ENCODE data around the gene CARNS1. TPM values are rescaled to one million over a fixed set of nuclear protein-coding genes. Genes with fewer than 3 reads are reported as not detected.

CARNS1 gene
- total and polyA plus RNA-seq, 10 of the 15 experiments (the other 5 are each of a cell fraction or from before 2014, with no cell fraction given), result 0.02 to 0.14 (median 0.10) TPM; not detected in 3

DNA sequence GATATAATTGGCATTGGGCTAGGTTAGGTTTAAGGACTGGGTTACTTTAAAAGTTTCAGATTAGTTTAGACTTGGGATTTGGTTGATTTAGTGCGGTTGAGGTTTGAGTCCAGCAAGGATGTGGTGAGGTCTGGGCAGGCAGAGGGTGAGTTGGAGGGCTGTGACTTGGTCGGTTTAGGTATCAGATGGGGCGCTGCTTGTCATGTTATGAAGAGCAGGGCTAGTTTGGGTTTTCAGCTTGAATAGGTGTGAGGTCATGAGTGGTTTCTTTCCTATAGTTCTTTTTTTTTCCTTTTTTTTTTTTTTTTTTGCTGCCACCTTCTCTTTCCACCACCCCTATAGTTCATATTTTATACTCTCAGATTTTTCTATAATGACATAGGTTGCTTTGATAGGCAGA is 46.9 kb upstream of the CARNS1 start (continued):
- no peak for TF ChIP-seq KAT2A (conservative IDR thresholded peaks at IDR 0.05; ENCODE audit: control insufficient read depth, low read depth, low read length)
- peak; percentile 69; the same call in 1 of the 2 replicates for TF ChIP-seq MTA2 (IDR thresholded peaks at IDR 0.05; ENCODE audit: low read depth)
- TF ChIP-seq RB1 (IDR thresholded peaks at IDR 0.05; ENCODE audit: borderline replicate concordance), result no peak
- peak; percentile 25; the same call in 1 of the 2 replicates for TF ChIP-seq NR2F1 (conservative IDR thresholded peaks at IDR 0.05)
- TF ChIP-seq, protein P1, sequence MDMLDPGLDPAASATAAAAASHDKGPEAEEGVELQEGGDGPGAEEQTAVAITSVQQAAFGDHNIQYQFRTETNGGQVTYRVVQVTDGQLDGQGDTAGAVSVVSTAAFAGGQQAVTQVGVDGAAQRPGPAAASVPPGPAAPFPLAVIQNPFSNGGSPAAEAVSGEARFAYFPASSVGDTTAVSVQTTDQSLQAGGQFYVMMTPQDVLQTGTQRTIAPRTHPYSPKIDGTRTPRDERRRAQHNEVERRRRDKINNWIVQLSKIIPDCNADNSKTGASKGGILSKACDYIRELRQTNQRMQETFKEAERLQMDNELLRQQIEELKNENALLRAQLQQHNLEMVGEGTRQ (IDR thresholded peaks at IDR 0.05; ENCODE audit: borderline replicate concordance, low read depth, low read length), result no peak
- TF ChIP-seq, protein P2, sequence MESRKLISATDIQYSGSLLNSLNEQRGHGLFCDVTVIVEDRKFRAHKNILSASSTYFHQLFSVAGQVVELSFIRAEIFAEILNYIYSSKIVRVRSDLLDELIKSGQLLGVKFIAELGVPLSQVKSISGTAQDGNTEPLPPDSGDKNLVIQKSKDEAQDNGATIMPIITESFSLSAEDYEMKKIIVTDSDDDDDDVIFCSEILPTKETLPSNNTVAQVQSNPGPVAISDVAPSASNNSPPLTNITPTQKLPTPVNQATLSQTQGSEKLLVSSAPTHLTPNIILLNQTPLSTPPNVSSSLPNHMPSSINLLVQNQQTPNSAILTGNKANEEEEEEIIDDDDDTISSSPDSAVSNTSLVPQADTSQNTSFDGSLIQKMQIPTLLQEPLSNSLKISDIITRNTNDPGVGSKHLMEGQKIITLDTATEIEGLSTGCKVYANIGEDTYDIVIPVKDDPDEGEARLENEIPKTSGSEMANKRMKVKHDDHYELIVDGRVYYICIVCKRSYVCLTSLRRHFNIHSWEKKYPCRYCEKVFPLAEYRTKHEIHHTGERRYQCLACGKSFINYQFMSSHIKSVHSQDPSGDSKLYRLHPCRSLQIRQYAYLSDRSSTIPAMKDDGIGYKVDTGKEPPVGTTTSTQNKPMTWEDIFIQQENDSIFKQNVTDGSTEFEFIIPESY (IDR thresholded peaks at IDR 0.05), result no peak
- TF ChIP-seq POLR2A (IDR thresholded peaks at IDR 0.05; ENCODE audit: low read depth, low read length), result no peak
- TF ChIP-seq BCL11A (IDR thresholded peaks at IDR 0.05; ENCODE audit: low read depth, low read length), result no peak; the same call in 1 of the 2 replicates
- TF ChIP-seq YBX1 (IDR thresholded peaks at IDR 0.05), result no peak
- TF ChIP-seq, protein P3, sequence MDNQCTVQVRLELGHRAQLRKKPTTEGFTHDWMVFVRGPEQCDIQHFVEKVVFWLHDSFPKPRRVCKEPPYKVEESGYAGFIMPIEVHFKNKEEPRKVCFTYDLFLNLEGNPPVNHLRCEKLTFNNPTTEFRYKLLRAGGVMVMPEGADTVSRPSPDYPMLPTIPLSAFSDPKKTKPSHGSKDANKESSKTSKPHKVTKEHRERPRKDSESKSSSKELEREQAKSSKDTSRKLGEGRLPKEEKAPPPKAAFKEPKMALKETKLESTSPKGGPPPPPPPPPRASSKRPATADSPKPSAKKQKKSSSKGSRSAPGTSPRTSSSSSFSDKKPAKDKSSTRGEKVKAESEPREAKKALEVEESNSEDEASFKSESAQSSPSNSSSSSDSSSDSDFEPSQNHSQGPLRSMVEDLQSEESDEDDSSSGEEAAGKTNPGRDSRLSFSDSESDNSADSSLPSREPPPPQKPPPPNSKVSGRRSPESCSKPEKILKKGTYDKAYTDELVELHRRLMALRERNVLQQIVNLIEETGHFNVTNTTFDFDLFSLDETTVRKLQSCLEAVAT (IDR thresholded peaks at IDR 0.05), result peak; percentile 88
- TF ChIP-seq CREB1 (IDR thresholded peaks at IDR 0.05; ENCODE audit: low read depth), result 0 out of 2 replicates have a peak, but pooled peaks have one; percentile 27
- TF ChIP-seq, protein P4, sequence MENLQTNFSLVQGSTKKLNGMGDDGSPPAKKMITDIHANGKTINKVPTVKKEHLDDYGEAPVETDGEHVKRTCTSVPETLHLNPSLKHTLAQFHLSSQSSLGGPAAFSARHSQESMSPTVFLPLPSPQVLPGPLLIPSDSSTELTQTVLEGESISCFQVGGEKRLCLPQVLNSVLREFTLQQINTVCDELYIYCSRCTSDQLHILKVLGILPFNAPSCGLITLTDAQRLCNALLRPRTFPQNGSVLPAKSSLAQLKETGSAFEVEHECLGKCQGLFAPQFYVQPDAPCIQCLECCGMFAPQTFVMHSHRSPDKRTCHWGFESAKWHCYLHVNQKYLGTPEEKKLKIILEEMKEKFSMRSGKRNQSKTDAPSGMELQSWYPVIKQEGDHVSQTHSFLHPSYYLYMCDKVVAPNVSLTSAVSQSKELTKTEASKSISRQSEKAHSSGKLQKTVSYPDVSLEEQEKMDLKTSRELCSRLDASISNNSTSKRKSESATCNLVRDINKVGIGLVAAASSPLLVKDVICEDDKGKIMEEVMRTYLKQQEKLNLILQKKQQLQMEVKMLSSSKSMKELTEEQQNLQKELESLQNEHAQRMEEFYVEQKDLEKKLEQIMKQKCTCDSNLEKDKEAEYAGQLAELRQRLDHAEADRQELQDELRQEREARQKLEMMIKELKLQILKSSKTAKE (IDR thresholded peaks at IDR 0.05; ENCODE audit: low read depth, poor library complexity, severe bottlenecking), result peak; percentile 48
- TF ChIP-seq ZNF217 (IDR thresholded peaks at IDR 0.05), result no peak
